GM12874 (cell line): ENCODE data around the gene LRRIQ1.

Experiments used
- CTCF ChIP-seq: IDR thresholded peaks from 2 replicates; pipeline ENCODE4 v1.5.1; 2011; ENCODE audit warnings: low read depth, mild to moderate bottlenecking, control low read depth, low read length, moderate library complexity; ENCODE audit not compliant: insufficient read depth

The LRRIQ1 gene

GRCh38 chr12:85029456-85029855 is 6.7 kb upstream of the LRRIQ1 start:
- no peak for TF ChIP-seq CTCF

GRCh38 chr12:85036733-85037132 is 582 bp downstream of the LRRIQ1 start:
- no peak for TF ChIP-seq CTCF

DNA sequence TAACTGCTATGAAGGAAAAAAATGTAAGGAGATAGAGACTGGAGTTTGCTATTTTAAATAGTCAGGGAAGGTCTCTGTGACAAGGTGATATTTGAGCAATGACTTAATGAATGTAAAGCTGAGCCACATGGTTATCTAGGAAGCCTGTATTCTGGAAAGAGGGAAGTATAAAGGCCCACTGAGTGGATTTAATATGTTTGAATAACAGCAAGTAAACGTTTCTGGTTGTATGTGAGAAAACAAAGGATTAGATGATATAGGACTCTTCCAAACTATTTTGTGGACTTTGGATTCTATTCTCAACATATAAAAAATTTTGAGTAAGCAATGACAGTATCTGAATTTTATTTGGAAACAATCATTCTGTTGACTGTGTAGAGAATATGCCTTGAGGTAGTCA is 5.2 kb downstream of the LRRIQ1 start:
- TF ChIP-seq CTCF = no peak

- no peak for TF ChIP-seq CTCF
Observed at GRCh38 chr12:85043829-85044228, 7.7 kb downstream of the LRRIQ1 start.

GRCh38 chr12:85057370-85057963 is 21.3 kb downstream of the LRRIQ1 start:
- TF ChIP-seq CTCF = peak; percentile 66; the same call in 1 of the 2 replicates

GRCh38 chr12:85058339-85058738 is 22.2 kb downstream of the LRRIQ1 start:
- TF ChIP-seq CTCF = no peak

GRCh38 chr12:85059594-85059993 is 23.4 kb downstream of the LRRIQ1 start:
- TF ChIP-seq CTCF = no peak

DNA sequence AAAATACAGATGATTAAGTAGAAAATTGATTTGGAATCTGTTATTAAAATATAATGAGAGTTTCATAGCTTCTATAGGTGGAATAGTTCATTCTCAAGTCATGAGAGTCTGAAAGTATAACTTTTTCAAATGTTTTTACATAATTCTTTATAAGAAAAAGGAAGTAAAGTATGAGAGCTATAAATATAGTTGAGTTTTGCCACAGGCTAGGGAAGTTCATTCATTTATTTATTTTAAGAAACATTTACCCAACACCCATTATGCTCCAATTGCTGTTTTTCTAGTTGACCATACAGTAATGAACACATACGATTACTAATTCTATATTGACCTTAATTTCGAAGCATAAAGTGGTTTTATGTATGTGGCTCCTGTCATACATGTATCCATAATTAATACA is 24.8 kb downstream of the LRRIQ1 start:
- TF ChIP-seq CTCF = no peak
